Colon (tissue), 2 donors: ENCODE measurements around the gene R3HDM4.

ENCODE experiments used
- FAIRE-seq: peaks from 2 replicates; lab custom pipeline; 2012; peaks lifted over from hg19 to GRCh38; lab: Jason Lieb, UNC
- donor health status: control.
- donor health status: control.

The R3HDM4 gene

GRCh38 chr19:947090-947706, 34.2 kb upstream of the R3HDM4 start:
- FAIRE-seq, result no peak

- FAIRE-seq, result no peak
Observed at GRCh38 chr19:945401-946252, 32.6 kb upstream of the R3HDM4 start.

- FAIRE-seq, result no peak
Observed at GRCh38 chr19:944663-945241, 31.7 kb upstream of the R3HDM4 start.

DNA sequence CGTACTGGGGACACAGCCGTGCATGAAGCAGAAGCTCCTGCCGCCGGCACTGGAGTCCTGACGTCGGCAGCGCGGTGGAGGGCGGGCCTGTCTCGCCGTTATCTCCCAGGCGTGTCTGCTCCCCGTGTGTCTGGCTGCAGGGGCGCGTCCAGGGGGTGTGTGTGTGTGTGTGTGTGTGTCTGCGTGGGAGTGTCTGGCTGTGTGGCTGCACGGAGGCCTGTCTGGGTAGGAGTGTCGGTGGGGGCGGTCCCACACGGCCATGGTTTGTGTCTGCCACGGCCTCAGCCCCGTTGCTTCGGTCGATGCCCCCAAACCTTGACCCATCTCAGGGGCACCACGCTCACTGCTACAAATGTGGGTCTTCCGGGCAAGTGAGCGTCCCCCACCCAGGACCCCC, 31.1 kb upstream of the R3HDM4 start:
- no peak for FAIRE-seq

GRCh38 chr19:943551-944170, 30.6 kb upstream of the R3HDM4 start:
- no peak for FAIRE-seq

- no peak for FAIRE-seq
Observed at GRCh38 chr19:942133-942645, 29.2 kb upstream of the R3HDM4 start.

DNA sequence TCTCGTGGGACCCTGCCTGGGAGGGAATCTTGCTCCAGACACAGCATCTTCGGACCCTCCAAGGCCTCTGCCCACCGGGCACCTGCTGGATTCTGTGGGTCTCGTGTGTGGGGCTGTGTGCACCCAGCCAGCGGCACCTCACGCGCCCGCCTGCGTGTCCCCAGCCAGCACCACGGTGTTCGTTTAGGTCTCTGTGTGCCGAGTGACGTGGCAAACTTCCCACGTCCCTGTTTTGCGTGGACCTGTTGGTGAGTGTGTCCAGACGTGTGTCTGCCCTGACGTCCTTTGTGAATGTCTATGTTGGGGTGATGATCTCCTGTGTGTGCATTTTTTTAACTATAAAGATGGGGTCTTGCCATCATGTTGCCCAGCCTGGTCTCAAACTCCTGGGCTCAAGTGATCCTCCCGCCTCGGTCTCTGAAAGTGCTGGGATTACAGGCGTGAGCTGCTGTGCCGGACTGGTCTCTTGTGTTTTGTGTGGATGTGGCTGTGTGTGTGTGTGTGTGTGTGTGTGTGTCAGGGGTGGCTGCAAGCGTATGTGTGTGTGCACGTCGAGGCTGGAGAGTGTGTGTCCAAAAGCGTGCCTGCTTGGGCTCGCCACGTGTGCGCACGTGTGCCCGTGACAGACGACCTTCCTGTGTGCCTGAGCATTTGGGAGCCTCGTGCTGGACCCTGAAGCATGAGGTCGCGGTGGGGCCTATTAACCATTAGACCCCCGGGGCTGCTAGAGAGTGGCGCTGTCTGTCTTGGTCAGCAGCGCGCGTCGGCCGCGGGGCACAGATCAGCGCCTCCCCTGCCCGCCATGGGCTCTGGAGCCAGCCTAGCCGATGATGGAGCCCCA, 28.5 kb upstream of the R3HDM4 start:
- no peak for FAIRE-seq

DNA sequence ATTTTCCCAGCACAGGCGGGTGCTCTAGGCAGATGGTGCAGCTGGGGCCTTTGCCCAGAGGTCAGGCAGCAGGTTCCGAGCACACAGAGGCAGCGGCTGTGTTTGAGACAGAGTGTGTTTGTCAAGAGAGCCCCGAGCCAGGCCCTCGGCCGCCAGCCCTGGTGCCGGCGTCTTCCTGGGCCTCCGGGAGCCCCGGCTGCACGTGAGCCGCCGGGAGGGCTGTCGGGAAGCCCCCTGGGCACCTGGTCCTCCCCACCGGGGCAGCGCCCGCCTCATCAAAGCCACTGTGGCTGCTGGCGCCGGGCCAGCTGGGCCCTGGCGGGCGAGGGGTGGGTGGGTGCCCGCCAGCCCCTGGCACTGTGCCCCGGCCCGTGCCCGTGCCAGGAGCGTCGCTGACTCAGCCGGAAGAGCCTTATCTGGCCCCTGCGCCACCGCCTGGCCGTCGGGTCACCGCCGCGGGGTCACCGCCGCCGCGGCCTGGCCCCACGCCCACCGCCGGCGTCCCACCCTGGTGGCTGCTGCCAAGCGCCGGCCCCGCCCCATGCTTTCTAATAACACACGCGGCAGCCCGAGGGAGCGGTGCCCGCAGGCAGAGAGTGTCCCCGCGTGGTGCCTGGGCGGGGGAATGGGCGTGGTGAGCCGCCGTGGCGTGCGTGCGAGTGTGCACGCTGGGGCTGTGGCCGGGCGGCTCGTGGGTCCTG, 27.7 kb upstream of the R3HDM4 start:
- FAIRE-seq, result no peak

- no peak for FAIRE-seq
Observed at GRCh38 chr19:939922-940321, 26.9 kb upstream of the R3HDM4 start.

DNA sequence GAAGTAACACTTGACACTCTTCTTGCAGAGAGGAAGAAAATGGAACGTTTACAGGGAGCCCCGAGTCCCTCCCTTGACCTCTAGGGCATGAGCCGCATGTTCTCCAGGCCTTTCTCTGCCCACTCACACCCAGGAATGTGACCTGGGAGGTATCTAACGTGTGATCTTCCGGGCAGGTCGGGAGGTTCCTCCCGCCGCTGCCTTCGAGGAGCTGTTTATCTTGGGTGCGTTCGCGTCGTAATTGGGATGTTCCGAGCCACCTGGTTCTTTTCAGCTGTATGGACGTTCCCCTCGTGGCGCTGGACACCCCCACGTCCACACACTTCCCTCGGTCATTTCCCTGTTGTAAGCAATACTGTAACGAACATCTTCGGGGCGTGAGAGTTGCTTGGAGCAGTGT, 26.4 kb upstream of the R3HDM4 start:
- no peak for FAIRE-seq

GRCh38 chr19:938233-938923, 25.4 kb upstream of the R3HDM4 start:
- FAIRE-seq, result no peak

- FAIRE-seq, result no peak
Observed at GRCh38 chr19:937259-937694, 24.3 kb upstream of the R3HDM4 start.

DNA sequence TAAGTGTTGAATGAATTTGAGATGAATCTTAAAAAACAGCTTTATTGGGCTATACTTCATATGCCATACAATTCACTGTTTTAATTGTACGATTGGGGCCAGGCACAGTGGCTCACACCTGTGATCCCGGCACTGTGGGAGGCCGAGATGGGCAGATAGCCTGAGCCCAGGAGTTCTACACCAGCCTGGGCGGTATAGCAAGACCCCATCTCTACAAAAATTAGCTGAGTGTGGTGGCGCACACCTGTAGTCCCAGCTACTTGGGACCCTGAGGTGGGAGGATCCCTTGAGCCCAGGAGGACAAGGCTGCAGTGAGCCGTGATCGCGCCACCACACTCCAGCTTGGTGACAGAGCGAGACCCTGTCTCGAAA, 23.1 kb upstream of the R3HDM4 start:
- FAIRE-seq, result no peak

GRCh38 chr19:934865-935479, 22.0 kb upstream of the R3HDM4 start:
- FAIRE-seq, result no peak

GRCh38 chr19:934197-934840, 21.3 kb upstream of the R3HDM4 start:
- FAIRE-seq, result no peak

- FAIRE-seq, result no peak
Observed at GRCh38 chr19:933553-933882, 20.5 kb upstream of the R3HDM4 start.

DNA sequence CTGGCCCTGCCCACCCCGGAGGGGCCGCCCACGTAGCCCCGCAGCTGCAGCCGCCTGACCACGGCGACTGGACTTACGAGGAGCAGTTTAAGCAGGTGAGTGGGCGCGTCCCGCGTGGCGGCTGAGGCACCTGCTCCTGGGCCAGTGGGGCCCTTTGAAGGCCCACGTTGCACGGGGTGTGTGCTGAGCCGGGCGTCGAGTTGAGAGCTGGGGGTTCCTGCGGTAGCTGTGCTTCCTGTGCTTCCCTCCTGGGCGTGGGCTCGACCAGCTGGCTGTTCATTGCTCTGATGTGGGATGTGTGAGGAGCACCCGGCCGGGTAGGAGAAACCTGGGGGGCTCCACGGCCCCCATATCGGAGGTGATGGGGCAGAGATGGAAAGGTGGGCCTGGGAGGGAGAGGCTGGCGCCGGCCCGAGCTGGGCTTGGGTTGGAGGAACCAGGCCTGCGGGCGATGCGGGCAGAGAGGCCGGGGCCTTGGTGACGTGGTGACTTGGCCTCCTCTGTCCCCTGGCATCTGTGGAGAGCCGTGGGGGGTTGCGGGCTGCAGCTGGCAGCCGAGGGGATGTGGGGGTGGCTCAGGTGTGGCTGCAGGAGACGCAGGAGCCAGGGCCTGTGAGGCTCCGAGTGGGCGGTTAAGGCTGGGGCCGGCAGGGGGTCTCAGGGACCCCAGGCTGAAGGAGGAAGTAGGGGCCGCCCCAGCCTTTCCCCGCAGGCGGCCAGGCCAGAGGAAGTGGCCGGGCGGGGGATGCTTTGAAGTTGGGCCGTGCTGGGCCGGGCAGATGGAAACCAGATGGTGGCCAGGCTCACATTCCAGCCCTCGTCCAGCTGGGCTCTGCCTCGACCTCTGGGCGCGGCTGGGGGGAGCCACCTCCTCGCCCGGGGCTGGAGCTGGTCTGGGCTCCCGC, 19.9 kb upstream of the R3HDM4 start:
- FAIRE-seq, result no peak

GRCh38 chr19:931860-932647, 19.0 kb upstream of the R3HDM4 start:
- FAIRE-seq, result no peak
